H1 (cell line): Measurements from ENCODE around the gene CUTC.

Experiments
- ATF3 ChIP-seq: IDR thresholded peaks from 2 replicates; pipeline ENCODE4 v1.6.1; 2011; ENCODE audit warnings: low read depth, mild to moderate bottlenecking, low read length; ENCODE audit not compliant: insufficient read depth
- MAFK ChIP-seq: IDR thresholded peaks from 2 replicates; pipeline ENCODE4 v1.6.1; 2012; ENCODE audit warnings: low read depth, mild to moderate bottlenecking, improper control_type of control experiment, low read length
- POLR2AphosphoS5 ChIP-seq: IDR thresholded peaks from 2 replicates; pipeline ENCODE4 v1.6.1; 2011; ENCODE audit warnings: low read depth, low read length
- RAD21 ChIP-seq, 2 experiments: IDR thresholded peaks in 1 of 2; conservative IDR thresholded peaks in 1 of 2; 2 replicates each; pipeline ENCODE4 v1.6.1; 2011; ENCODE audit warnings: low read depth in 2 of 2, low read length in 2 of 2, improper control_type of control experiment in 1 of 2, inconsistent platforms in 1 of 2, mild to moderate bottlenecking in 1 of 2, moderate library complexity in 1 of 2
- RNF2 ChIP-seq: fragments of 200-900, 300-1000 bp; sonication (generic); IDR thresholded peaks from 2 replicates; pipeline ENCODE4 v1.7.1; 2016; ENCODE audit warnings: borderline replicate concordance, low read depth, mild to moderate bottlenecking, antibody characterized with exemption, low read length; ENCODE audit not compliant: poor library complexity, severe bottlenecking; ENCODE audit errors: missing control alignments
- TAF1 ChIP-seq: IDR thresholded peaks from 2 replicates; pipeline ENCODE4 v1.6.1; 2011; ENCODE audit warnings: mild to moderate bottlenecking, low read depth, low read length

GRCh38 chr10:99793819-99794218 lies 61.8 kb downstream of the CUTC start:
- TF ChIP-seq RNF2 (no peak), TAF1 (no peak), ATF3 (no peak), RAD21 (IDR thresholded peaks at IDR 0.05 in 1 of 2, conservative IDR thresholded peaks at IDR 0.05 in 1 of 2; ENCODE audit: low read depth in 2 of 2, low read length in 2 of 2) (no peak), POLR2AphosphoS5 (no peak), MAFK (no peak)
